ENCODE data around the gene PRRG3. TPM values are rescaled to one million over a fixed set of nuclear protein-coding genes. Genes with fewer than 3 reads are reported as not detected.

The PRRG3 gene
- total RNA-seq, 1 donor from 2014 or later = 0.98 TPM

DNA sequence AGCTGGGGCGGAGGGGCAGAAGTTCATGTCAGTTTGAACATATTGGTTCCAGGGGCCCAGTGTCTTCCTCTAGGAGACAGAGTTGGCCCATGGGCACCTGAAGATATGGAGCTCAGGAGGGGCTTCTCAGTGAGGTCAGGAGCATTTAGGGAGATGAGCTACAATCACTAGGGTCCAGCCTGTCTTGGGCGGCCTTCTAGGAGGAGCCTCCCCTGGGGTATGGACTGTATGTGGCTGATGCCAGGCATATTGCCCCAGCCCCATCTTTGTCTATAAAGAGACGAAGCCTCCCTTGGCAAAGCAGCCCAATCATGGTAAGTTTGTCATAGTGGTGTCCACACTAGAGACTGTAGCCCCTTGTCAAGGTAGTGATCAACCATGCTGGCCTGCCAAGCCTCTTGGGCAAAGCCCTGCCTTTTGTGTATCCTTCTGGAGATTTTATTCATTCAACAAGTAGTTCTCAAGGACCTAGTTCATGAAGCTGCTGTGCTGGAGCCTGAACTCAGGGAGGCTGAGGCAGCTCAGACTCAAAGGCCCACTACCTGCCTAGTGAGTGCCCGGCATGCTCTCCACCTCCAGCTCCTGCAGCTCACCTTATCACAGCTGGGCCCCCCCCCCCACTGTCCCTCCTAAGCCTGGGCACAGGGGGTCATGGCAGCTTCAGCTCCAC is 33.9 kb downstream of the PRRG3 start:
- H3K27me3 ChIP-seq = no peaks in the 10 kb centered on the region
- no peak for DNase-seq (ENCODE audit: extremely low spot score in 2 of 2)
- H3K27ac ChIP-seq = no peak overlapping the region
- no peaks in the 10 kb centered on the region for H3K9me3 ChIP-seq
- no peaks in the 10 kb centered on the region for H3K36me3 ChIP-seq
- H3K4me1 ChIP-seq = no peaks in the 10 kb centered on the region
- intact Hi-C loops (cut with DNase I) = no loop called here
- TF ChIP-seq POLR2A (IDR thresholded peaks at IDR 0.05) = no peak
- no peak for TF ChIP-seq POLR2AphosphoS5 (IDR thresholded peaks at IDR 0.05; ENCODE audit: insufficient read depth in 1 of 2, low read depth in 1 of 2)
- TF ChIP-seq, protein P1, sequence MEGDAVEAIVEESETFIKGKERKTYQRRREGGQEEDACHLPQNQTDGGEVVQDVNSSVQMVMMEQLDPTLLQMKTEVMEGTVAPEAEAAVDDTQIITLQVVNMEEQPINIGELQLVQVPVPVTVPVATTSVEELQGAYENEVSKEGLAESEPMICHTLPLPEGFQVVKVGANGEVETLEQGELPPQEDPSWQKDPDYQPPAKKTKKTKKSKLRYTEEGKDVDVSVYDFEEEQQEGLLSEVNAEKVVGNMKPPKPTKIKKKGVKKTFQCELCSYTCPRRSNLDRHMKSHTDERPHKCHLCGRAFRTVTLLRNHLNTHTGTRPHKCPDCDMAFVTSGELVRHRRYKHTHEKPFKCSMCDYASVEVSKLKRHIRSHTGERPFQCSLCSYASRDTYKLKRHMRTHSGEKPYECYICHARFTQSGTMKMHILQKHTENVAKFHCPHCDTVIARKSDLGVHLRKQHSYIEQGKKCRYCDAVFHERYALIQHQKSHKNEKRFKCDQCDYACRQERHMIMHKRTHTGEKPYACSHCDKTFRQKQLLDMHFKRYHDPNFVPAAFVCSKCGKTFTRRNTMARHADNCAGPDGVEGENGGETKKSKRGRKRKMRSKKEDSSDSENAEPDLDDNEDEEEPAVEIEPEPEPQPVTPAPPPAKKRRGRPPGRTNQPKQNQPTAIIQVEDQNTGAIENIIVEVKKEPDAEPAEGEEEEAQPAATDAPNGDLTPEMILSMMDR (IDR thresholded peaks at IDR 0.05) = no peak
- no peak overlapping the region for H3K4me3 ChIP-seq

DNA sequence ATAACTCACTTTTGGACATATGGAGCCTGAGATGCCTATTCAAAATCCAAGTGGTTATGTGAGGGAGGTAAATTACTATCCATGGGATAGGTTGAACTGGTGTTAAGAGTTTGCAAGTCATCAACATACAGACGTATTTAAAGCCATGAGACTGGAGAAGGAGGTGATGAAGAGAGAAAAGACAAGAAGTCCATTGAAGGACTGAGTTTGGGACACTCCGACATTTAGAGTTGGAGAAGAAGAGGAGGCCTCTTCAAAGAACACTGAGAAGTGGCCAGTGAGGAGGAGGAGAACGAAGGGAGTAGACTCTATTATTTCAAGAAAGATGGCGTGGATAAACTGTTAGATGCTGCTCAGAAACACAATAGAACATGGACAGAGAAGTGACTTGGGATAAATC is 39.2 kb downstream of the PRRG3 start, which contains the start of gene CNGA2:
Gene CNGA2 (plus strand): TSS at position 301 of the 400 bp plus-strand sequence. CDS start 3,738 bp downstream, outside the sequence.
- Histone ChIP-seq H3K4me1 (no peaks in the 10 kb centered on the region), H3K27me3 (no peaks in the 10 kb centered on the region), H3K9me3 (no peaks in the 10 kb centered on the region), H3K27ac (no peak within 1 kb of the TSS), H3K36me3 (no peaks in the 10 kb centered on the region), H3K4me3 (no peak within 1 kb of the TSS)
- intact Hi-C loops (cut with DNase I) = no loop called here
- no peak for DNase-seq (ENCODE audit: extremely low spot score in 2 of 2)
- TF ChIP-seq POLR2AphosphoS5 (IDR thresholded peaks at IDR 0.05; ENCODE audit: insufficient read depth in 1 of 2, low read depth in 1 of 2) (no peak), POLR2A (IDR thresholded peaks at IDR 0.05) (no peak)
- TF ChIP-seq, protein P1 (IDR thresholded peaks at IDR 0.05) = no peak

DNA sequence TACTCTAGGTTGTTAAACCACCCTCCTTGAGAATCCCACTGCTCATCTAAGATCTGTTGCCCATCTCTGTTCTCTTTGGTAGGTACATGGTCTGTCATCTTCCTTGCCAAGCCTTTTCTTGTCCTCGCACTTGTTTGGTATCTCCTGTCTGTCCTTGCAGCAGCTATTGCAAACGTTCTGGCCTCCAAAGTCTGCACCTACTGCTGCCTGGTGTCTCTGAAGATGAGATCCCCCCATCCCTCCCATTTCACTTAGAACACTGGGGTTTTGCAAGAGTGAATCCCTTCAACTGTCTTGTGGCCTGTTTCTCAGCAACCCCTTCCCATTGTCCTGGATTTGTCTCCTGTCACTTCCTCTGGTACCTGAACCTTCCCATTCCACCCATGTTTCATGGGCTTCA is 40.0 kb downstream of the PRRG3 start:
- Histone ChIP-seq H3K4me1 (no peaks in the 10 kb centered on the region), H3K9me3 (no peaks in the 10 kb centered on the region), H3K27me3 (no peaks in the 10 kb centered on the region), H3K36me3 (no peaks in the 10 kb centered on the region), H3K4me3 (no peak overlapping the region), H3K27ac (no peak overlapping the region)
- DNase-seq (ENCODE audit: extremely low spot score in 2 of 2) = no peak
- no peak for TF ChIP-seq POLR2AphosphoS5 (IDR thresholded peaks at IDR 0.05; ENCODE audit: insufficient read depth in 1 of 2, low read depth in 1 of 2)
- TF ChIP-seq, protein P1 (IDR thresholded peaks at IDR 0.05) = no peak
- no peak for TF ChIP-seq POLR2A (IDR thresholded peaks at IDR 0.05)
- intact Hi-C loops (cut with DNase I) = no loop called here

DNA sequence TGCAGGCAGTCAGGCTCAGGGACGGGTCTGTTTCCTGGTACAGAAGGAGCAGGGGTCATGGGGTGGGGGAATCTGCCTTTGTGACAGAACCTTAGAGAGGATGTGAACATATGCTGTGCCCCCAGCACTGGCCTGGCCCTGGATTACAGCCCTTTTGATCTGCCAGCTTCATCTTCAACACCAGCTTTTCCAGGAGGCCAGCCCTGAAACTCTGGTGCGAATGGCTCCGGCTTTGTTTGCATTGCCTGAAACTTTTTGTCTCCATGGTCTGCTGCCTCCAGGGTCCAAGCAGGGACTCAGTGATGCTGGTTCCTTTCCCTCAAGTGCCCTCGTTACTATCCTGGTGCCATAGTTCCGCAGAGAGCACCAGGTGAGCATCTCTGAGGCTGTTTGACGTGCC is 41.4 kb downstream of the PRRG3 start:
- TF ChIP-seq, protein P1 (IDR thresholded peaks at IDR 0.05) = no peak
- TF ChIP-seq POLR2AphosphoS5 (IDR thresholded peaks at IDR 0.05; ENCODE audit: insufficient read depth in 1 of 2, low read depth in 1 of 2) = no peak
- no peak for TF ChIP-seq POLR2A (IDR thresholded peaks at IDR 0.05)
- no peaks in the 10 kb centered on the region for H3K9me3 ChIP-seq
- no peaks in the 10 kb centered on the region for H3K4me1 ChIP-seq
- H3K27ac ChIP-seq = no peak overlapping the region
- no peak overlapping the region for H3K4me3 ChIP-seq
- intact Hi-C loops (cut with DNase I) = no loop called here
- no peaks in the 10 kb centered on the region for H3K36me3 ChIP-seq
- H3K27me3 ChIP-seq = no peaks in the 10 kb centered on the region
- DNase-seq (ENCODE audit: extremely low spot score in 2 of 2) = no peak

DNA sequence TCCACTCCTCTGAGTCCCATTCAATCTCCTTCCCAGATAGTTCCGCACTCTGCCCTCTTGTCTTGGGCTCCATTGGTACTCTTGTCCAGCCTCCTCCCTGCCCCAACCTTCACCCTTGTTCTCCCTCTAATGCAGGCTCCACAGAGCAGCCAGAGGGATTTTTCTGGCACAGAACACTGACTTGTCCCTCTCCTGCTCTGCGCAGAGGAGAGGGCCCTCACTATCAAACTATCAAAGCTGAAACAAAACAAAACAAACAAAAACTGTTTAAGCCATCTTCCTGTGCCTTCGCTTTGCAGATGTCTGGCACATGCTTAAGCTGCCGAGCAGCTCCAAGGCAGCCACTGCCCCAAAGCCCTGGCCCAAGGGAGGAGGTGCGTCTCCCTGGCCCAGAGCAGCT is 42.2 kb downstream of the PRRG3 start:
- TF ChIP-seq POLR2AphosphoS5 (IDR thresholded peaks at IDR 0.05; ENCODE audit: insufficient read depth in 1 of 2, low read depth in 1 of 2) (no peak), POLR2A (IDR thresholded peaks at IDR 0.05) (no peak)
- TF ChIP-seq, protein P1 (IDR thresholded peaks at IDR 0.05) = no peak
- Histone ChIP-seq H3K27ac (no peak overlapping the region), H3K4me3 (no peak overlapping the region), H3K9me3 (no peaks in the 10 kb centered on the region), H3K4me1 (no peaks in the 10 kb centered on the region), H3K36me3 (no peaks in the 10 kb centered on the region), H3K27me3 (no peaks in the 10 kb centered on the region)
- no peak for DNase-seq (ENCODE audit: extremely low spot score in 2 of 2)
- intact Hi-C loops (cut with DNase I) = no loop called here
